Measurements from ENCODE around the gene VTI1A. TPM values are rescaled to one million over a fixed set of nuclear protein-coding genes. Genes with fewer than 3 reads are reported as not detected.

The VTI1A gene
- total and polyA plus RNA-seq, 2 of the 8 experiments (the other 6 are each of a cell fraction or from before 2014, with no cell fraction given): 6.0 to 20.0 TPM

DNA sequence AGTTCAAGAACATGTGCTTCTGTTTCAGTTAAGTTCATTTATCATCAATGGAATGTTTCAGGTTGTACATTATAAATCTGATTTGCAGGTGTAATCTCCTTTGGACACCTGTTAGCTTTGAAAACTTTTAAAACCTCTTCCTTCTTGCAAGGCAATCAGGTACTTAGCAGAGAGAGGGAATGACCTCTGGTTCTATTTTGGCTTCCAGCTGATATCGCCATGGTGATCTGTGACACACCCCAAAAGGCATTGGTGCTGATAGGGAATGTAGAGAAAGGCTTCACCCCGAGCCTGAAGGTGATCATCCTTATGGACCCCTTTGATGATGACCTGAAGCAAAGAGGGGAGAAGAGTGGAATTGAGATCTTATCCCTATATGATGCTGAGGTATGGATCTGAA is 37.7 kb upstream of the VTI1A start (continued):
- no peak for TF ChIP-seq CTBP2 (IDR thresholded peaks at IDR 0.05; ENCODE audit: borderline replicate concordance, insufficient read depth, insufficient read length, low read length)
- no peak for TF ChIP-seq RBBP5 (IDR thresholded peaks at IDR 0.05; ENCODE audit: borderline replicate concordance, low read depth, low read length)
- TF ChIP-seq CHD2 (IDR thresholded peaks at IDR 0.05; ENCODE audit: low read length): no peak
- TF ChIP-seq TEAD4 (IDR thresholded peaks at IDR 0.05; ENCODE audit: low read depth, low read length): no peak
- no peak for TF ChIP-seq YY1 (IDR thresholded peaks at IDR 0.05; ENCODE audit: low read depth, low read length)
